Immature natural killer cell (primary cell): ENCODE measurements around the gene FARP1. TPM values are rescaled to one million over a fixed set of nuclear protein-coding genes. Genes with fewer than 3 reads are reported as not detected.

Experiments
- DNase-seq, 3 donors: peaks; one replicate each; pipeline ENCODE4 v3.0.0; 2022; ENCODE audit warnings: mixed read lengths in 1 of 3
- H3K27ac Mint-ChIP-seq, 6 donors: one replicate each; pipeline ENCODE4 v1.8.0; 2020; ENCODE audit warnings: mixed read lengths in 6 of 6, mild to moderate bottlenecking in 5 of 6, inconsistent platforms in 4 of 6, moderate library complexity in 3 of 6
- H3K27me3 Mint-ChIP-seq, 3 donors: one replicate each; pipeline ENCODE4 v1.8.0; 2020 to 2021; ENCODE audit warnings: low read depth in 3 of 3, mild to moderate bottlenecking in 3 of 3, mixed read lengths in 3 of 3, moderate library complexity in 3 of 3, inconsistent platforms in 1 of 3
- H3K36me3 Mint-ChIP-seq, 3 donors: one replicate each; pipeline ENCODE4 v1.8.0; 2020; ENCODE audit warnings: mixed read lengths in 3 of 3, inconsistent platforms in 2 of 3, mild to moderate bottlenecking in 2 of 3
- H3K4me1 Mint-ChIP-seq, 2 donors: one replicate each; pipeline ENCODE4 v1.8.0; 2020; ENCODE audit warnings: inconsistent platforms in 2 of 2, mild to moderate bottlenecking in 2 of 2, mixed read lengths in 2 of 2, moderate library complexity in 1 of 2
- H3K4me3 Mint-ChIP-seq, 5 donors: one replicate each; pipeline ENCODE4 v1.8.0; 2020; ENCODE audit warnings: mild to moderate bottlenecking in 5 of 5, mixed read lengths in 5 of 5, inconsistent platforms in 3 of 5, moderate library complexity in 3 of 5
- H3K9me3 Mint-ChIP-seq, 6 donors: one replicate each; pipeline ENCODE4 v1.8.0; 2020; ENCODE audit warnings: mild to moderate bottlenecking in 6 of 6, mixed read lengths in 6 of 6, inconsistent platforms in 4 of 6, moderate library complexity in 3 of 6
- polyA plus RNA-seq, 3 donors: library from polyadenylated mRNA; unstranded; fragments of 300-500 nt; fragmentation: Illumina TruSeq; gene quantifications; one replicate each; pipeline ENCODE4 v1.2.3, GENCODE V29; 2021

FARP1 gene
- polyA plus RNA-seq, 3 donors from 2014 or later = 0.09 to 0.72 (median 0.22) TPM

DNA sequence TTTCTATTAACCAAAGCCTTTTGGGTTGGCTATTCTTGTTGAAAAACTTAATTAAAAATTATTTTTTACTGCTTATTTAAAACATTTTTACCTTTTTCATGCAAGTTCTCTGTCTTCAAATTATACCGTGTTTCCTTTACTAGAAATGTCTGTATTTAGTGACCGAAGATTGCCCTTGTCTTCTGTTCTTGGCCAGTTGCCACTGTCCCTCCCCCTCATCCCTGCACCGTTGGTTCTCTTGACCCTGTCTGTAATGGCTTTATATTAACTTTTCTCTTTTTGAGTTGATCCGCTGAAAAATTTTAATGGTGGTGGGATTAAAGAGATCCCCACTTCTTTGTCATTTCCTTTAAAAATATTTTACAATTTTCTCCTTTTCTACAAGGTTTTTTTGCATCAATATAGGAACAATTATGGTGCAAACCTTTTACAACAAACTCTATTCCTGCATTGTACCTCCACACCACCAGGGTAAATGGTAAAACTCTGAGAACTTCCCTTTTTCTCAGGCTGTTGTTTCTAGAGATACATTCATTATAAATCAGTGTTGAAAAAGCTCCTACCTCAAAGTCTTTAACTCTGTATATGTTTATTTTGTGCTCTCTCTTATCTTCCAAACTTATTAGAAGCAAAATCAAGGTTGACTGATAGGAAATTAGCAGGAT is 47.1 kb downstream of the FARP1 start:
- Mint-ChIP-seq H3K9me3 (no peaks in the 10 kb centered on the region), H3K27ac (no peak overlapping the region), H3K4me1 (no peaks in the 10 kb centered on the region), H3K4me3 (no peak overlapping the region), H3K27me3 (peaks cover 1 to 3% (median 2%) of the 10 kb centered on the region in 3 donors), H3K36me3 (no peaks in the 10 kb centered on the region)
- no peak for DNase-seq

GRCh38 chr13:98190889-98191444 is 48.1 kb downstream of the FARP1 start:
- no peak overlapping the region for H3K27ac Mint-ChIP-seq
- no peak for DNase-seq
- no peaks in the 10 kb centered on the region for H3K36me3 Mint-ChIP-seq
- no peaks in the 10 kb centered on the region for H3K9me3 Mint-ChIP-seq
- peaks cover under 1 to 3% (median 1%) of the 10 kb centered on the region in 3 donors for H3K27me3 Mint-ChIP-seq
- H3K4me3 Mint-ChIP-seq = no peak overlapping the region
- no peaks in the 10 kb centered on the region for H3K4me1 Mint-ChIP-seq

DNA sequence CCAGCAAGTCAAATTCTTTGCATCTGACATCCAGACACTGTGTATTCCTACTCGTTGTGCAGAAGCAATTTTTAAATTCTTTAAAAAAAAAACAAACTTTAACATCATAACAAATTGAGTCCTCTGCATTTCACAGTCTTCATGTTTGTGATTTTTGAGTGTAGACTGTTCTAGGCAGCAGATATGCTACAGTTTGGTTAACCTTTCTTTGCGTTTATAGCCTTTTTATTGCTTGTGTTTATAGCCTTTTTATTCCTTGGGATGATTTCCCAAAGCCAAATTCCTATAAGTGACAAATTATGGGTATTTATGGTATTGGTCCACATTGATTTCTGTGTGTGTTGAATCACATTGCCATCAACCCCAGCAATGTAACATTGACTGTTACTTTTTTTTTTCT is 49.1 kb downstream of the FARP1 start:
- H3K27me3 Mint-ChIP-seq = peaks cover 0 to 6% (median 1%) of the 10 kb centered on the region in 3 donors
- H3K36me3 Mint-ChIP-seq = no peaks in the 10 kb centered on the region
- H3K4me1 Mint-ChIP-seq = no peaks in the 10 kb centered on the region
- H3K27ac Mint-ChIP-seq = no peak overlapping the region
- H3K9me3 Mint-ChIP-seq = no peaks in the 10 kb centered on the region
- no peak overlapping the region for H3K4me3 Mint-ChIP-seq
- no peak for DNase-seq

- Mint-ChIP-seq H3K27me3 (peaks cover 0 to 6% (median 1%) of the 10 kb centered on the region in 3 donors), H3K27ac (no peak overlapping the region), H3K4me3 (no peak overlapping the region), H3K4me1 (no peaks in the 10 kb centered on the region), H3K9me3 (no peaks in the 10 kb centered on the region), H3K36me3 (no peaks in the 10 kb centered on the region)
- no peak for DNase-seq
Observed at GRCh38 chr13:98195054-98195791, 52.3 kb downstream of the FARP1 start.

- Mint-ChIP-seq H3K27me3 (peaks cover 0 to 4% (median 1%) of the 10 kb centered on the region in 3 donors), H3K4me3 (no peak overlapping the region), H3K36me3 (no peaks in the 10 kb centered on the region), H3K4me1 (no peaks in the 10 kb centered on the region), H3K9me3 (no peaks in the 10 kb centered on the region), H3K27ac (no peak overlapping the region)
- no peak for DNase-seq
Observed at GRCh38 chr13:98198683-98199082, 55.8 kb downstream of the FARP1 start.

DNA sequence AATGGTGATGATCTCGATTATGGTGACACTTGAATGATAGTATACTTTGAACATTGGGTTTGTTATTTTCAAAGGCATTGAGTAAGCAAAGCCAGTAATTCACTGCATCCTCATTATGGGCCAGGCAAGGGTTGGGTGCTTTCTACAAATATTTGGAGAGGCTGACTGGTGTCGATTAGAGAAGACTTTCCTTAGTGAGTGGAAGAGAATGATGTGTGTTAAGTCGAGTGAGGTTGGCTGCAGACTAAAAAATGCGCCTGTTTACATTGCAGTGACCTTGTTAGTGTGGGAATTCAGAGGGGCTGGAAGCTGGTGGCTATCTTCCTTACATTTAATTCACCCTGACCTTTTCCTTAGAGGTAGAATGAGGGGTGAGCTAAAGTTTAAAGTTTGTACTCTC is 56.6 kb downstream of the FARP1 start:
- DNase-seq = no peak
- peaks cover 0 to 4% (median 1%) of the 10 kb centered on the region in 3 donors for H3K27me3 Mint-ChIP-seq
- H3K27ac Mint-ChIP-seq = no peak overlapping the region
- no peak overlapping the region for H3K4me3 Mint-ChIP-seq
- H3K9me3 Mint-ChIP-seq = peaks cover 0 to 3% (median 0%) of the 10 kb centered on the region in 6 donors
- H3K4me1 Mint-ChIP-seq = no peaks in the 10 kb centered on the region
- no peaks in the 10 kb centered on the region for H3K36me3 Mint-ChIP-seq

- Mint-ChIP-seq H3K27ac (no peak overlapping the region), H3K27me3 (peaks cover 0 to 4% (median 1%) of the 10 kb centered on the region in 3 donors), H3K4me3 (no peak overlapping the region), H3K9me3 (peaks cover 0 to 3% (median 0%) of the 10 kb centered on the region in 6 donors), H3K36me3 (no peaks in the 10 kb centered on the region), H3K4me1 (no peaks in the 10 kb centered on the region)
- no peak for DNase-seq
Observed at GRCh38 chr13:98200211-98200878, 57.5 kb downstream of the FARP1 start.

DNA sequence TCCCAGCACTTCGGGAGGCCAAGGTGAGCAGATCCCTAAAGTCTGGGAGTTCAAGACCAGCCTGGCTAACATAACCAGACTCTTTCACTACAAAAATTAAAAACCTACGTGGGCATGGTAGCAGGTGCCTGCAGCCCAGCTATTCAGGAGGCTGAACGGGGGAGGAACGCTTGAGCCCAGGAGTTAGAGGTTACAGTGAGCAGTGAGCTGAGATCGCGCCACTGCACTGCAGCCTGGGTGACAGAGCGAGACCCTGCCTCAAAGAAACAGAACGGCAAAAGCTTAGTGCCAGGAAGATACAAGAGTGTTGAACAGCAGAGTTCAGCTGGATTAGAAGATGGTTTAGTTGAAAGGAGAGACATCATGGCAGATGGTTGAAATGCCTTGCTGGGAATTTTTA is 58.3 kb downstream of the FARP1 start:
- H3K27me3 Mint-ChIP-seq = peaks cover 0 to 4% (median 1%) of the 10 kb centered on the region in 3 donors
- DNase-seq = no peak
- peaks cover 0 to 5% (median 0%) of the 10 kb centered on the region in 6 donors for H3K9me3 Mint-ChIP-seq
- H3K4me1 Mint-ChIP-seq = no peaks in the 10 kb centered on the region
- no peak overlapping the region for H3K27ac Mint-ChIP-seq
- H3K36me3 Mint-ChIP-seq = no peaks in the 10 kb centered on the region
- H3K4me3 Mint-ChIP-seq = no peak overlapping the region

DNA sequence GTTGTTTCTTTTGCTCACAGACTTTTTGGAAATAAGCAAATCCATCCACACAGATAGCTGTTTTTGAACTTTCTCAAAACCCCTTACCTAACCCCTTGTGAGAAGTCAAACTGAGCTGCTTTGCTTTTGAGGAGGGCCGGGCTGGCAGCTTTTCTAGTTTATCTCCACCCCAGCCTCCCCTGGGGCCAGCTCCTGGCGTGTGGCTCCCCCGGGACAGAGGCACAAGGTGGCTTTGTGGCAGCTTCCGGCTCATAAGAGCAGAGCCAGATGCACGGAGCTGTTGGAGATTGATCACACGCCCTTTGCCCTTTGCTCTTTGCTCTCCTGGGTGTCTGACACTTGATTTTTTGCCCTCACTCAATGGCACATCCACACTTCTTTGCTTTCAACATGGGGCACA is 59.1 kb downstream of the FARP1 start:
- Mint-ChIP-seq H3K36me3 (no peaks in the 10 kb centered on the region), H3K9me3 (peaks cover 0 to 5% (median 0%) of the 10 kb centered on the region in 6 donors), H3K4me3 (no peak overlapping the region), H3K27ac (peak overlapping the region in 1 of 6 donors; percentile 30), H3K27me3 (peaks cover 0 to 2% (median 1%) of the 10 kb centered on the region in 3 donors), H3K4me1 (no peaks in the 10 kb centered on the region)
- DNase-seq = no peak

- Mint-ChIP-seq H3K4me3 (no peak overlapping the region), H3K4me1 (no peaks in the 10 kb centered on the region)
- DNase-seq = no peak
Observed at GRCh38 chr13:98203646-98204326, 60.9 kb downstream of the FARP1 start.

GRCh38 chr13:98204546-98204945 is 61.7 kb downstream of the FARP1 start:
- H3K27me3 Mint-ChIP-seq = peaks cover 0 to 4% (median 0%) of the 10 kb centered on the region in 3 donors
- H3K36me3 Mint-ChIP-seq = no peaks in the 10 kb centered on the region
- H3K9me3 Mint-ChIP-seq = peaks cover 0 to 5% (median 0%) of the 10 kb centered on the region in 6 donors
- H3K4me1 Mint-ChIP-seq = no peaks in the 10 kb centered on the region
- H3K4me3 Mint-ChIP-seq = no peak overlapping the region
- H3K27ac Mint-ChIP-seq = no peak overlapping the region
- DNase-seq = no peak

More at GRCh38 chr13:98203646-98204326, 60.9 kb downstream of the FARP1 start:
- peaks cover 0 to 5% (median 0%) of the 10 kb centered on the region in 6 donors for H3K9me3 Mint-ChIP-seq
- H3K36me3 Mint-ChIP-seq = no peaks in the 10 kb centered on the region
- no peak overlapping the region for H3K27ac Mint-ChIP-seq
- H3K27me3 Mint-ChIP-seq = peaks cover 0 to 4% (median 1%) of the 10 kb centered on the region in 3 donors

GRCh38 chr13:98206946-98207345 is 64.1 kb downstream of the FARP1 start:
- no peaks in the 10 kb centered on the region for H3K4me1 Mint-ChIP-seq
- H3K27me3 Mint-ChIP-seq = peaks cover 0 to 4% (median 0%) of the 10 kb centered on the region in 3 donors
- no peak overlapping the region for H3K27ac Mint-ChIP-seq
- H3K4me3 Mint-ChIP-seq = no peak overlapping the region
- peaks cover 0 to 5% (median 0%) of the 10 kb centered on the region in 6 donors for H3K9me3 Mint-ChIP-seq
- H3K36me3 Mint-ChIP-seq = no peaks in the 10 kb centered on the region
- no peak for DNase-seq

DNA sequence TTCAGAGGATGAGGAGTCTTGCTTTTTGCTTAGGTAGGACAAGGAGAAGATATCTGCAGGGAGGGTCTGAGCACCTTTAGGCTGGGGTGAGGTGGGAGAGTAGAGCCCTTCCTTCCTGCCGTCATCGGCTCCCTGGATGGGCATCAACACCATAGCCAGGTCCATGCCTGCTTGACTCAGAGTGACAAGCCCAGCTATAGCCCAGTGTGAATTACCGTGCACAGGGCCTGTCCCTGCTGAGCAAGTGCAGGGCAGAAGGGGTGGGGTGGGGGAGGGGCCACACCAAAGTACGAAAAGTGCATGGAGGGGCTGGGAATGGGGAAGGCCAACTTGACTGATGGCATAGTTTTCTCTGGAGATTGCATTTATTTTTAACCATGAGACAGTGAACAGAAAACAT is 64.5 kb downstream of the FARP1 start:
- Mint-ChIP-seq H3K27ac (no peak overlapping the region), H3K27me3 (peaks cover 0 to 4% (median 0%) of the 10 kb centered on the region in 3 donors), H3K4me3 (no peak overlapping the region), H3K4me1 (no peaks in the 10 kb centered on the region), H3K9me3 (peaks cover 0 to 5% (median 0%) of the 10 kb centered on the region in 6 donors), H3K36me3 (no peaks in the 10 kb centered on the region)
- DNase-seq = no peak
